ENCODE results near the gene THSD4.

THSD4 gene

GRCh38 chr15:71424765-71425164, 309.5 kb downstream of the THSD4 start:
- H3K4me3 ChIP-seq (ENCODE audit: low read length) = no peak overlapping the region
- TF ChIP-seq CTCF (conservative IDR thresholded peaks at IDR 0.05; ENCODE audit: low read depth, low read length) = no peak
- DNase-seq (ENCODE audit: low read depth) = no peak

- no peak for TF ChIP-seq CTCF (conservative IDR thresholded peaks at IDR 0.05; ENCODE audit: low read depth, low read length)
- no peak overlapping the region for H3K4me3 ChIP-seq (ENCODE audit: low read length)
- DNase-seq (ENCODE audit: low read depth) = no peak
Observed at GRCh38 chr15:71425388-71425787, 310.1 kb downstream of the THSD4 start.

- no peak overlapping the region for H3K4me3 ChIP-seq (ENCODE audit: low read length)
- TF ChIP-seq CTCF (conservative IDR thresholded peaks at IDR 0.05; ENCODE audit: low read depth, low read length) = no peak
- DNase-seq (ENCODE audit: low read depth) = no peak
Observed at GRCh38 chr15:71426792-71427191, 311.5 kb downstream of the THSD4 start.

- no peak overlapping the region for H3K4me3 ChIP-seq (ENCODE audit: low read length)
- no peak for DNase-seq (ENCODE audit: low read depth)
- TF ChIP-seq CTCF (conservative IDR thresholded peaks at IDR 0.05; ENCODE audit: low read depth, low read length) = no peak
Observed at GRCh38 chr15:71430782-71431181, 315.5 kb downstream of the THSD4 start.

GRCh38 chr15:71431343-71432336, 316.4 kb downstream of the THSD4 start:
- DNase-seq (ENCODE audit: low read depth) = no peak
- no peak for TF ChIP-seq CTCF (conservative IDR thresholded peaks at IDR 0.05; ENCODE audit: low read depth, low read length)
- H3K4me3 ChIP-seq (ENCODE audit: low read length) = no peak overlapping the region

- no peak for DNase-seq (ENCODE audit: low read depth)
- no peak for TF ChIP-seq CTCF (conservative IDR thresholded peaks at IDR 0.05; ENCODE audit: low read depth, low read length)
- no peak overlapping the region for H3K4me3 ChIP-seq (ENCODE audit: low read length)
Observed at GRCh38 chr15:71433402-71433801, 318.1 kb downstream of the THSD4 start.

- DNase-seq (ENCODE audit: low read depth) = no peak
- no peak for TF ChIP-seq CTCF (conservative IDR thresholded peaks at IDR 0.05; ENCODE audit: low read depth, low read length)
- no peak overlapping the region for H3K4me3 ChIP-seq (ENCODE audit: low read length)
Observed at GRCh38 chr15:71434774-71435173, 319.5 kb downstream of the THSD4 start.

Data from retinal pigment epithelial cell (primary cell).